ENCODE data around the gene RNF166.

Gene RNF166

GRCh38 chr16:88694221-88695087 lies 11.8 kb downstream of the RNF166 start:
- DNase-seq (ENCODE audit: low read depth in 1 of 2, low spot score in 1 of 2) = no peak

- DNase-seq (ENCODE audit: low read depth in 1 of 2, low spot score in 1 of 2) = no peak
Observed at GRCh38 chr16:88693420-88694177, 12.6 kb downstream of the RNF166 start.

- DNase-seq (ENCODE audit: low read depth in 1 of 2, low spot score in 1 of 2) = no peak
Observed at GRCh38 chr16:88692861-88693260, 13.3 kb downstream of the RNF166 start.

- no peak for DNase-seq (ENCODE audit: low read depth in 1 of 2, low spot score in 1 of 2)
Observed at GRCh38 chr16:88691924-88692560, 14.2 kb downstream of the RNF166 start.

GRCh38 chr16:88691129-88691813 lies 14.9 kb downstream of the RNF166 start:
- DNase-seq (ENCODE audit: low read depth in 1 of 2, low spot score in 1 of 2) = no peak

- DNase-seq (ENCODE audit: low read depth in 1 of 2, low spot score in 1 of 2) = no peak
Observed at GRCh38 chr16:88690341-88691128, 15.7 kb downstream of the RNF166 start.

- DNase-seq (ENCODE audit: low read depth in 1 of 2, low spot score in 1 of 2) = no peak
Observed at GRCh38 chr16:88688013-88688778, 18.0 kb downstream of the RNF166 start.

GRCh38 chr16:88687676-88688012 lies 18.6 kb downstream of the RNF166 start:
- no peak for DNase-seq (ENCODE audit: low read depth in 1 of 2, low spot score in 1 of 2)

GRCh38 chr16:88687254-88687576 lies 19.0 kb downstream of the RNF166 start:
- no peak for DNase-seq (ENCODE audit: low read depth in 1 of 2, low spot score in 1 of 2)

GRCh38 chr16:88686439-88687253 lies 19.6 kb downstream of the RNF166 start, which contains the start of gene SNAI3:
Gene SNAI3 (minus strand): TSS chr16:88686507. CDS start chr16:88686406, 101 bp downstream.
- DNase-seq (ENCODE audit: low read depth in 1 of 2, low spot score in 1 of 2) = peak; percentile 69 to 82

GRCh38 chr16:88686062-88686438 lies 20.2 kb downstream of the RNF166 start:
- DNase-seq (ENCODE audit: low read depth in 1 of 2, low spot score in 1 of 2) = no peak

- DNase-seq (ENCODE audit: low read depth in 1 of 2, low spot score in 1 of 2) = peak; percentile 43 to 58
Observed at GRCh38 chr16:88685156-88686061, 20.8 kb downstream of the RNF166 start.

- DNase-seq (ENCODE audit: low read depth in 1 of 2, low spot score in 1 of 2) = no peak
Observed at GRCh38 chr16:88684569-88685155, 21.5 kb downstream of the RNF166 start.

GRCh38 chr16:88681709-88682451 lies 24.3 kb downstream of the RNF166 start:
- DNase-seq (ENCODE audit: low read depth in 1 of 2, low spot score in 1 of 2) = no peak

- no peak for DNase-seq (ENCODE audit: low read depth in 1 of 2, low spot score in 1 of 2)
Observed at GRCh38 chr16:88681084-88681680, 25.0 kb downstream of the RNF166 start.

- DNase-seq (ENCODE audit: low read depth in 1 of 2, low spot score in 1 of 2) = no peak
Observed at GRCh38 chr16:88680554-88681083, 25.6 kb downstream of the RNF166 start.

All from stimulated activated CD4-positive, alpha-beta T cell treated with anti-CD3 and anti-CD28 coated beads, Interleukin-15, amount 100 ng/mL, for 1 hour (primary cell).